Ovary (tissue), 3 donors: Measurements from ENCODE around the gene FFAR4.

ENCODE experiments used
- EP300 ChIP-seq: sonication (generic); formaldehyde crosslinking; IDR thresholded peaks from one replicate; pipeline ENCODE4 v1.6.1; 2017; ENCODE audit warnings: antibody characterized with exemption
- POLR2A ChIP-seq: fragments of 450-650 bp; IDR thresholded peaks from one replicate; pipeline ENCODE4 v1.6.1; 2017; ENCODE audit warnings: antibody characterized with exemption, mild to moderate bottlenecking, moderate library complexity
- TF ChIP-seq, protein P1 (sequence below), 3 donors: fragments of 450-650 bp in 2 of 3; fragments of 200-600 bp in 1 of 3; IDR thresholded peaks; one replicate each; pipeline versions ENCODE4 v1.5.1 to v1.8.0; 2016 to 2022; ENCODE audit warnings: antibody characterized with exemption in 3 of 3, mild to moderate bottlenecking in 1 of 3
- donor health status: DM: no; HTN: no; CAD: no.

DNA sequence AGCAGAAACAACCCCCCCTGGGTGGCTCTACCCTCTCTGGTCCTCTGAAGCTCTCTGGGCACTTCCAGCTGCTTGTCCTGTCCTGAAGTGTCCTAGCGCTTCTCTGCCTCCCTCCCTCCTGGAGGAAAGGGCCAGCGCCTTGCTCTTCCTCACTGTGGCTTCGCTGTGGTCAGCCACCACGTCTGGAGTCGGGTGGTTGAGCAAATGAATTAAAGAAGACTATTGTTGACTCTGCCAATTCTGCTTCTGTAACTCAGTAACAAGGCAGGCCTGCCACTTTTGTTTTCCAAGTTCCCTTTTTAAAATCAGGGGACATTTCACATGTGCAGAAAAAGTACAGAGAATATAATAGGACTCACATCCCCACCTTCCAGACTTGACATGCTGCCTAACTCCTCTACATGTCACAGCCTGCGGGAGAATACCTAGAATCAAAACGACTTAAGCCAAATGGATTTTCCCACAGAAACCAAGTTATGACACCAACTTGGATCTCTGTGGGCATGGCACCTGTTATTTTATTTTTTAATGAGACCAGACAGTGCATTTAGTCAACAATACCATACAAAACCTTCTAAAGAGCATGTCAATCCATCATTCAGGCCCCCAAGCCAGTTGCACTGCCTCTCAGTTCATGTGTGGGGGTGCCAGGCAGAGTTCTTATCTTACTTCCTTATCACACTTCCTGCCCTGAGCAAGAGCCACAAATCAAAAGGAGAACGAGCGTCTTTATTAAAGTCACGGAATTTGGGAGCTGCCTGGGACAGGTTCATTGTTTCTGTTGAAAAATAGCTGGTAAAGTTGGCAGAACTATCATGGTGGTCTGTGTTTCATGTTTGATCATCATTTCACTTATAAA lies 6.8 kb downstream of the FFAR4 start:
- TF ChIP-seq POLR2A (no peak), EP300 (no peak)
- TF ChIP-seq, protein P1, sequence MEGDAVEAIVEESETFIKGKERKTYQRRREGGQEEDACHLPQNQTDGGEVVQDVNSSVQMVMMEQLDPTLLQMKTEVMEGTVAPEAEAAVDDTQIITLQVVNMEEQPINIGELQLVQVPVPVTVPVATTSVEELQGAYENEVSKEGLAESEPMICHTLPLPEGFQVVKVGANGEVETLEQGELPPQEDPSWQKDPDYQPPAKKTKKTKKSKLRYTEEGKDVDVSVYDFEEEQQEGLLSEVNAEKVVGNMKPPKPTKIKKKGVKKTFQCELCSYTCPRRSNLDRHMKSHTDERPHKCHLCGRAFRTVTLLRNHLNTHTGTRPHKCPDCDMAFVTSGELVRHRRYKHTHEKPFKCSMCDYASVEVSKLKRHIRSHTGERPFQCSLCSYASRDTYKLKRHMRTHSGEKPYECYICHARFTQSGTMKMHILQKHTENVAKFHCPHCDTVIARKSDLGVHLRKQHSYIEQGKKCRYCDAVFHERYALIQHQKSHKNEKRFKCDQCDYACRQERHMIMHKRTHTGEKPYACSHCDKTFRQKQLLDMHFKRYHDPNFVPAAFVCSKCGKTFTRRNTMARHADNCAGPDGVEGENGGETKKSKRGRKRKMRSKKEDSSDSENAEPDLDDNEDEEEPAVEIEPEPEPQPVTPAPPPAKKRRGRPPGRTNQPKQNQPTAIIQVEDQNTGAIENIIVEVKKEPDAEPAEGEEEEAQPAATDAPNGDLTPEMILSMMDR (IDR thresholded peaks at IDR 0.05) = no peak
